GM18499 (cell line): Measurements from ENCODE around the gene UTP4.

ENCODE experiments used
- ATAC-seq: cut with Tn5 transposase; IDR thresholded peaks from one replicate; pipeline ENCODE4 v1.9.1; 2021; ENCODE audit warnings: moderate number of reproducible peaks; ENCODE audit not compliant: insufficient read depth, unreplicated experiment

Gene UTP4

DNA sequence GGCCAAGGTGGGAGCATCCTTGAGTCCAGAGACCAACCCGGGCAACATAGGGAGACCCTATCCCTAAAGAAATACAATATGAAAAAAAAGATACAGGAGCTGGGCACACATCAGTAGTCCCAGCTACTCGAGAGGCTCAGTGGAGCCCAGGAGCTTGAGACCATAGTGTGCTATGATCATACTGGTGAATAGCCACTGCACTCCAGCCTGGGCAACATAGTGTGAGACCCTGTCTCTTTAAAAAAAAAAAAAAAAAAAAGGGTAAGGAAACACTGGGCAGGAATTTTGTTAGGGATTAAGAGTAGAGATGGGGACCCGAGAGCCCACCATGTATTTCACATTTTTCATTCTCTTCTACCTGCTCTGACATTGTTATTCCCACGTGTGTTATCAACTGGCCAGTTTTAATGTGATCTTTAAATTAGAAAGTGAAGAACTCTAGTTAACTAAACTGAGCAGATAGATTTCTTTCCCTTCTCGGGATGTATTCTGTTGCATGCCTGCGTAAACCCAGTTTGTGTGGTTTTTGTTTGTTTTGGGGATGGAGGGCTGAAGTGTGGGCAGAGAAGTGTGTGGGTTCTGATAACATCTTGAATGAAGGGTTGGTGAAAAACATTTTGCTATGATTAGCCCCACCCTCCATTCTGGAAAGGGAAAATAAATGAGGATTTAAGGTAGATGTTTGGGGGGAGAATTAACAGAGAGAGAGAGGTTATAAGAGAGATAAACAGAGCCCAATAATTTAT lies 37.3 kb downstream of the UTP4 start:
- no peak for ATAC-seq

DNA sequence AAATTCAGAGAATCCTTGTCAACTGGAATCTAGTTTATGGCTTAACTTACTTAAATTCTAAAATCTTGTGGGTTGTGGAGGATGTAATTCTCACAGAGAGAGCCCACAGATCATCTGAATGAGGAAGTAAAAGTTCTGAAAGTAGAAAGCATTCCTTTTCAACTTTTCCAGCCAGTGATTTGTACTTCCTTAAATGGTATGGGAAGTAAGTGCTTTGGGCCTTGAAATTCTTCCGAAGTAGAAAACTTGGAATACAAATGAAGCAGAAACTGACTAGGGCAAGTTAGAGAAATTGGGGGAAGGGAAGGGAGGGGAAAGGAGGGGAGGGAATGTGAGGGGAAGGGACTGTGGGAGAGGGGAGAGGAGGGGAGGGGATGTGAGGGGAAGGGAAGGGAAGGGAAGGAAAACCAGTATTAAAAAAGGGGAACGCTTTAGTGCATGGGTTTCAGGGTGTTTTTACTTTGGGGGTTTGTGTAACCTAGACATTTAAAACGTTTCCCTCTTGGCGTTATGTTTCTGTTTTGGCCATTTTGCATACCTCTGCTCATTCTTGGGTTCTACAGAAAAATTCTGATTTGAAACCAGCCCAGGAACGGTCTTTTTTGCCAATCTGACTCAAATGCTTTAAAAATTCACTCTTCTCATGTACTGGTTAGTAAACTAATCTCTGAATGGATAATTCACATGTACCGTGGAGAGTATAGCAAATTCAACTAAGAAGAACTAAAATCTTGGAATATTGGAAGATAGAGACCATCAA lies 39.1 kb downstream of the UTP4 start:
- ATAC-seq, result no peak

DNA sequence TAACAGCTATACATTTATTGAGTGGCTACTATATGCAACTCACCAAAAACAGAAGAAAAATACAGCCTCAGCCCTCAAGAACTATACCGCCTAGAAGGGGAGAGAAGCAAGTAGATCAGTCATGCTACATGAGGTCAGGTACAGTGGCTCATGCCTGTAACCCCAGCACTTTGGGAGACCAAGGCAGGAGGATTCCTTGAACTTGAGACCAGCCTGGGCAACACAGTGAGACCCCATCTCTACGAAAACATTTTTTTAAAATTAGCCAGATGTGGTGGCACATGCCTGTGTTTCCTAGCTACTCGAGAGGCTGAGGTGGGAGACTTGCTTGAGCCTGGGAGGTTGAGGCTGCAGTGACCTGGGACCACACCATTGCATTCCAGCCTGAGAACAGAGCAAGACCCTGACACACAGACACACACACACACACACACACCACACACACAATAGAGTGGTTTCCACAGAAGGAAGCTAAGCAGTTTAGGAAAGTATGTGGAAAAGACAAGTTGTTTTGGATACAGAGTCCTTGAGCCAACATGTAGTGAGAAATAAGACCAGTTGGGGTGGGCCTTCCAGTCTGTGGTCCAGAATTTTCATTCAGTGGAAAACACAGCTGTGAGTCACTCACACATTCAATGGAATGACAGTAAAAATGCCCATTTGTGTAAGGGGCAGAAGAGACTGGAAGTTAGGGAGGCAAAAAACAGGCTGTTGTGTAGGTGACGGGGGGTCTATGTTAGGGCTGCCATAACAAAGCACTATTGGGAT lies 43.8 kb downstream of the UTP4 start:
- ATAC-seq, result no peak

DNA sequence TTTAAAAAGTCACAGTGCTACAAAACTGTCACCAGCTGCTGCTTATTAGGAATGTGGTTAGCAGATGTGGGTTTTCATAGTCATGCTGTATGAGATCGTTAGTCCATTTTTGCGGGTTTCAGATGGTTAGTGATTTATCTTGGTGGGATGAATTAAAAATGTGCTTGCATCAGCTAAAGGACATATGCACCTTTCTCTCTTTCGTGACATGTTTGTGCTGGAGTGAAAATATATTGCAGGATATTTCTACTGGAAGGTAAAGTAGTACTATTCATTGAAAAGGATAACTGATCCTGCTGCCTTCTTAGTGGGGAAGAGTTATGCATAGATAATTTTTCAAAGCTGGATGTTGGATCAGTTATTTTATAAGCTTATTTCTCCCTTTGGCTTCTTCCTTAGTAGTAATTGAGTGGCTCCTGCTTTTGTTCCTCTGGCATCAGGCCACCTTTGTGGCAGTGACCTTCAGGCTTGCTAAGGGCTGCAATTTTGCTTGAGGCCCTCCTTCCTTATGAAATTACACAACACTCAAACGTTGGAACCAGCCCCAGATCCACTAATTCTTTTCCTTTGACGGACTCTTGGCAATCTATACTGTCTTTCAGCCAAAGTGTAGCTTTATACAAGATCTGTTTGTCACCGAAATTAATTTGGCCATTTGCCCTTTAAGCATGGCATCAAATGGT lies 47.0 kb downstream of the UTP4 start:
- no peak for ATAC-seq

DNA sequence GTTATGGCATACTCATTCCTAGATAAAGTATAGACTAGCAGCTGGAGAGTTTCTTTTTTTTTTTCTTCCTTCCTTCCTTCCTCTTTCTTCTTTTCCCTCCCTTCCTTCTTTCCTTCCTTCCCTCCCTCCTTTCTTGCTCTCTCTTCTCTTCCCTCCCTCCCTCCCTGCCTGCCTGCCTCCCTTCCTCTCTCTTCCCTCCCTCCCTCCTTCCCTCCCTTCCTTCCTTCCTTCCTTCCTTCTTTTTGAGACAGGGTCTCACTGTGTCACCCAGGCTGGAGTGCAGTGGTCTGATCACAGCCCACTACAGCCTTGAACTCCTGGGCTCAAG lies 47.5 kb downstream of the UTP4 start:
- ATAC-seq, result no peak

DNA sequence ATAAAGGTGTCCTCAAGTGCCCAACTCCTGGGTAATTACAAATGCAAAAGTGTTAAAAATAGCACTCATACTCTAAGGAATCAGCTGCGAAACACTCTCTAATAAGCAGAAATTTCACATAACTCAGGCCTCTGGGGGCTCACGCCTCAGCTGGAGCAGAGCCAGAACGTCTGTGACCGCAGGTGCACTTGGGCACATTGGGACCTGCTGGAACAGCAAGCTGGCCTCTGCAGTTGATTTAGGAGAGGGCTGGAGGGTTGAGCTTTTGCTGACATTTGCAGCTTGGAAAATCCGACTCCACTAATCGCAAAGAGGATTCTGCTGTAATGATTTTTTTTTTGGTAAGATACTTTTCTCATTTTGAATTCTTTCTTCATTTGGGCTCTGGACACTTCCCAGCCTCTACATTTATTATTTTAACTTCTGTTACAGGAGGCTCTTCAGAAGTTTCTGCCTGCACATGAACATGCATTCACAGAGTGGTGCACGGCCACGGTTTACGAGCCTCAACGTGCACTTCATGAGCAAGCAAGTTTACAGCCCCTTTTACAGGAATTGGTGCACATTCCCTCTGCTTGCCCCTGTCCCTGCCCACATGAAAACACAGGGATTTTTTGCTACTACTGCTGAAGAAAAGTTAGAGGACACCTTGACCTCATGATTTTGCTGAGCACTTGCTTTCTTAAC lies 50.4 kb downstream of the UTP4 start:
- no peak for ATAC-seq

DNA sequence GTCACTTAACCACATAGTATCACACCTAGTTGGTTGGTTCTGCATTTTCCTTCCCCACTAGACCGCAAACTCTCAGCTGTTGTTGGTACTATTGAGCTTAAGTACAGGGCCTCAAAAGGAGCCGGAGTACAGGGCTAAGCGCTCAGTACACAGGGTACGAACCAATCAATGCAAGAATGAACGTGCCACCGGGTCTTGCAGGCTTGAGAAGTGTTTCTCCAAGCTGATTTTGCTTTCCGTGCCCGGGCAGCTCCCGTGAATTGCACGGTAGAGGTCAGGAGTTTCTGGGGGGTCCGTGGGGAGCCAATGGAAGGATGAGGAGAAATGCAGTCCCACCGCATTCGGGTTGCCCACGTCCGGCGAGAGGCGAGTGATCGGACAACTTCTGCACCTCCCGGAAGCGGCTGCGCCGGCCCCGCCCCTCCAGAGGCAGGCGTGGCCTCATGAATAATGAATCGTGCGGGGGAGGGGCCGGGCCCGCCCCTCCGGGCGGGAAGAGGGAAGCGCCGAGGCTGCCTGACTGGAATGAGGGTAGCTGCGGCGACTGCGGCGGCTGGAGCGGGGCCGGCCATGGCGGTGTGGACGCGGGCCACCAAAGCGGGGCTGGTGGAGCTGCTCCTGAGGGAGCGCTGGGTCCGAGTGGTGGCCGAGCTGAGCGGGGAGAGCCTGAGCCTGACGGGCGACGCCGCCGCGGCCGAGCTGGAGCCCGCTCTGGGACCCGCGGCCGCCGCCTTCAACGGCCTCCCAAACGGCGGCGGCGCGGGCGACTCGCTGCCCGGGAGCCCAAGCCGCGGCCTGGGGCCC lies 54.4 kb downstream of the UTP4 start, which contains the start of gene SNTB2:
TSS of gene SNTB2 (plus strand) at position 523 of the 804 bp plus-strand sequence. CDS start at position 526, 3 bp downstream.
- ATAC-seq, result peak; percentile 66

DNA sequence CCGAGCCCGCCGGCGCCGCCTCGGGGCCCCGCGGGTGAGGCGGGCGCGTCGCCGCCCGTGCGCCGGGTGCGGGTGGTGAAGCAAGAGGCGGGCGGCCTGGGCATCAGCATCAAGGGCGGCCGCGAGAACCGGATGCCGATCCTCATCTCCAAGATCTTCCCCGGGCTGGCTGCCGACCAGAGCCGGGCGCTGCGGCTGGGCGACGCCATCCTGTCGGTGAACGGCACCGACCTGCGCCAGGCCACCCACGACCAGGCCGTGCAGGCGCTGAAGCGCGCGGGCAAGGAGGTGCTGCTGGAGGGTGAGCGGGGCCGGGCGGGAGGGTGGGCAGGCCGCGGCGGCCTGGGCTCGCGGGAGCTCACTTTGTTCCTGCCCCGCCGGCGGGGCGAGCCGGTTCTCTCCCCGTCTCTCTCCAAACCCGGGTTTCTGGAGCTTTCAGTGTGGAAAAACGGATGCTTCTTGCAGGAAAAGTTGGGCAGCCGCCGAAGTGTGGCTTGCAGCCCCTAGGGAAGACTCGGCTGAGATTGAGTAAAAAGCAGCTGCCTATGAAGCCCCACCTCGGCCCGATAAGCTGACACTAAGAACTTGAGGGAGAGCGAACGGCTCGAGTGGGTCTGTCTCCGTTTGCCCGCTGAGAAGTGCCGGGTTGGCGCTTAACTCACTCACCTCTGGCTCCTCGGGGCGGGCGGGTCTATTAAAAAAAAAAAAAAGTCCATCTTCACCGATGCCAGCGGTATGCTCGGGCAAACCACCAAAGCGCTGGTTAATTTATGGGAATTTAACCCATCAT lies 55.2 kb downstream of the UTP4 start:
- peak; percentile 12 for ATAC-seq

DNA sequence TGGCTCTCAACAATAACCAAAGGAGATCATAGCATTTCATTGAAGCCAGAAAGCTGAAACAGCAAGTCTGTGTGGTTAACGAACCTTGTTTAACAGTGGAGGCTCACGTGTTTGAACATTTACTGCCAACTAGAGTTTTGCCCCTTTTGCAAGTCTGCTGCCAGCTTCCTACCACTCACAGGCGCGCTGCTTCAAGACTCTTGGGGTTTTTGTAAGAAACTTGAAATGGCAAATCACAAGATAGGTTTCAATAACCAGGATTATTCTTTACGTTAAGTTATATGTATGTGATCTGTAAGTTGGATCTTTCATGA lies 55.7 kb downstream of the UTP4 start:
- no peak for ATAC-seq

DNA sequence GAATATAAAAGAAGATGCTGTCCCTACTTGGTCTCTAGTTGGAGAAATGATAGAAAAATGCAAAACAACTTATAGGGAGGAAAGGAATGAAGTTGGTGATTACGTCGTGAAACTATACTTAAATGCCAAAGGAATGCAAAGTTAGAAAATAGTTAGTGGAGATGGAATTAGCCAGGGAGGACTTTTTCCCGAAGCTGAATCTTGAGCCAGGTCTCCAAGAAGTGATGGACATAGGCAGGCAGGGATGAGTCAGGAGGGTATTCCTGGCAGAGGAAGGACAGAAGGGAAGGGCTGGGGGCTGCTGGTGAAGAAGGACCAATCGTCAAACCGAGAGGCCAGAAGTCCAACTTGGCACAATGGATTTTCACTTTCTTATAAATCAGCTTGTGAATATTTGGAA lies 56.3 kb downstream of the UTP4 start:
- no peak for ATAC-seq

DNA sequence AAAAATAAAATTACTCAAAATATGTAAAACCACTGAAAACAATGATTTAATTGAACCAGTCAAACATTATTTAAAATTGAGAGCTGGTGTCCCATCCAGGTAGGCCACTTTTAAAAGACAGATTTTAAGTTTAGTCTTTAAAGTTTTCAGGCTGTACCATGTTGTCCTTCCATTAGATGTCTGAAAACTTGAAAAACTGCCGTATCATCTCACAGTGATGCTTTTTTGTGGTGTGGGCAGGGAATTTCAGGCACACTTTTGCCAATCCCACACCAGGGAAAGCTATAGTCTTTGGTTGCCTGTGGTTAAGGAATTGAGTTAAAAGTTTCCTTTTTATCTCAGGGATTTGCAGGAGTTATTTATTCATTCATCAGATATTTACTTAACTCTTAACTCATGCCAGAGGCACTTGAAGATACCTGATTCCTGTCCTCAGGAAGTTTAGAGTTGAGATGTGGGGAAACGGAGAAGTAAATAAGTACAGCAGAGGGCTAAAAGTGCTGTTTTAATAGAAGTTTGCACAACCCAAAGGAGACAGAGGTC lies 57.7 kb downstream of the UTP4 start:
- ATAC-seq, result no peak

DNA sequence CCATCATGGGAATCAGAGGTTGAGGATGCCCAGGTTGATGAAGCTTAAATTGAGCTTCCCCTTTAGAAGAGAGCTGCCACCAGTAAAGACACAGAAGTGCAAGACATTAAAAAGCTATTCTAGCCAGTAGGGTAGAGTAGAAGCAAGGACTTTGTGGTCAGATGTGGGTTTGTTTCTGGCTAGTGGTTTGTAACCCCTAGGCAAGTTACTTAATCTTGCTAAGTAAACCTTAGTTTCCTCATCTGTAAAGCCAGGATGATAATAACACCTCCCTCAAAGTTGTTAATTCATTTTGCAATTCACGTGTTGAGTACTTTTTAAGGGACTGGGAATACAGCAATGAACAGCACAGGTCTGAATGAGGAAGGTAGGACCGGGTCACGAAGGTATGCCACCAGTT lies 58.1 kb downstream of the UTP4 start:
- no peak for ATAC-seq

DNA sequence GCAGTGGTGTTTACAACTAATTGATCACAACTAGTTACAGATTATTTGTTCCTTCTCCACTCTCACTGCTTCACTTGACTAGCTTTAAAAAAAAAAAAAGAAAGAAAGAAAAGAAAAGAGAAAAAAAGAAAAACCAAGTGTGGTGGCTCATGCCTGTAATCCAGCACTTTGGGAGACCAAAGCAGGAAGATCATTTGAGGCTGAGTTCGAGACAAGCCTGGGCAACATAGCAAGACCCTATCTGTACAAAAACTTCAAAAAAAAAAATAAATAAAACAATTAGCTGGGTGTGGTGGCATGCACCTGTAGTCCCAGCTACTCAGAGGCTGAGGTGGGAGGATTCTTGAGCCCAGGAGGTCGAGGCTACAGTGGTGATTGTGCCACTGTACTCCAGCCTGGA lies 58.7 kb downstream of the UTP4 start:
- no peak for ATAC-seq

DNA sequence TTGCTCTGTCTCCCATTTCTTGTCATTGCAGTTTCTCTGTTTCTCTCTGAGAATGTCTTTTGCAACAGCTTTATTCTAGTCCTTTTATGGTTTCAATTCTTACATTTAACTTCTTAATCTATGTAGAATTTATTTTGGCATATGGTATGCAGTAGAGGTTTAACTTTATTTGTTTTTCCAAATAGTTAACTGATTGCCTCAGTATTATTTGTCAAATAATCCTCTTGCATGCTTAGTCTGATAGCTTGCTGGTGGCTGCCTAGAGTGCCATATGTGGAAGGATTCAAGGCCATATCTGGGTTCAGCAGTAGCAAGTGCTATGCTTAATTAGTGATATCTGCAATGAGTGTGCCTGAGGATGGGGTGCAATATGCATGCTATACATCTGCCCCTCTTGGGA lies 61.4 kb downstream of the UTP4 start:
- ATAC-seq, result no peak

DNA sequence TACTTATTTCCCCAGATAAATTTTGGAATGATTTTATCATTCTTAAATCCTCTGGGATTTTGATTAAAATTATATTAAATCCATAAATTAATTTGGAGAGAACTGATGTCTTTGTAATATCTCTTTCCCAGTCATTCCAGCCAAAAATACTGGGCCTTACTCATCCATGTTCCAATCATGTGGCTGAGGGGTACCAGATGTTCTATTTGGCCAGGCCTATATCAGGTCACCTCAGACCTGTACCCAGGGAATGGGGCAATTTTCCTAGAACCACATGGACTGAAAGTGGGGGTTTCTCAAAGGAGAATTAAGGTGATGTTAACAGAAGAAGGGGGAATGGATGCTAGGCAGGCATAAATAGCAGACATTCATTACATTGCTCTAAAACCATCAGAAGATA lies 62.0 kb downstream of the UTP4 start:
- ATAC-seq, result no peak

DNA sequence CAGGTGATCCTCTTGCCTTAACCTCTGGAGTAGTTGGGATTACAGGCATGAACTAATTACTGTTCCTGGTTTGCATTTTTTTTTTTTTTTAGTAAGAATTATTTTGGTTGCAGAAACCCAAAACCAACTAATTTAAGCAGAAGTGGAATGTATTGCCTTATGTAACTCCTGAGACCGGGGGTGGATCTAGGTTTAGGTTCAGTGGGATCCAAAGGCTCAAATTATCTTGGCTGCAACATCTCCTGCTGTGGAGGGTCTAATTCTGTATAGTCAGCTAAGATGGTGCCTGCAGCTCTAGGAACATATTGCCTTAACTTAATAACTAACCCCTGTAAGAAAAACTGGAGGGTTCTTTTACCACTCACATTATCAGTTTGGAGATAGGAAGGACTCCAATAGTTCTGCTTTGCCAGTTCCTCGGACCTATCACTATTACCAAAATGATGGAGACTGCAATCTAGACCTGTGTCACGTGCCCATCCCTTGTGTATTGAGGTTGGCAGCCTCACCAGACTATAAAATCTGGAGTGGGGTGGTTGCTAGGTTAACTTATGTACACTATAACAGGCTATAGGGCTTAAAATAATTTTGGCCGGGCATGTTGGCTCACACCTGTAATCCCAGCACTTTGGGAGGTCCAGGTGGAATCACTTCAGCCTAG lies 63.0 kb downstream of the UTP4 start:
- no peak for ATAC-seq

DNA sequence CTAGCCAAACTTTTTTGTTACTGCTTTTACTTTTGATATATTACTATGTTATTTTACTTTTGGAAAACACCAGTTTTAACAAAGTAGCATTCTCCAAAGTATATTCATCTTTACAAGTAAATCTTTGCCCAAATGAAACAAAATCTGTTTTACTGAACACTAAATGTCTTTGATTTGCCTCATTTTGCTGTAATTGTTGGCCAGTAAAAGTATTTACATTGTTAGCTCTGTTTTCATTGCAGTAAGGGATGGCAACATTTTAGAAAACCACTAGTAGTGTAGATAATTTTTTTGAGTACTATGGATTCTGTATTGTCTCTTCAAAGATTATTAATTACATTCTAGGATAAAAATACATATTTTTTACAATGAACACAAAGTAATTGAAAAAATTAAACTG lies 65.1 kb downstream of the UTP4 start:
- ATAC-seq, result no peak

DNA sequence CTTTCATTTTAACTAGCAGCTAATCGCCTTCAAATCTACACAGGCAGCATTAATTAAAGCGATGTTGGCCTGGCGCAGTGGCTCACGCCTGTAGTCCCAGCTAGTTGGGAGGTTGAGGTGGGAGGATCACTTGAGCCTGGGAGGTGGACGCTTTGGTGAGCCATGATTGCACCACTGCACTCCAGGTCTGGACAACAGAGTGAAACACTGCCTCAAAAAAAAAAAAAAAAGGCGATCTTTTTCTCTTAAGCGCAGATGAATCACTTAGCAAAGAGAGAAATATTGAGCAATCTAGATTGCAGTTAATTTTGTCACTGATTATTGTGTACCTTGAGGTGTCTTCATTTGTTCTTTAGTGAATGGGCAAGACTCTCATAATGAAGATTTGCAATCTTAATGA lies 66.9 kb downstream of the UTP4 start:
- no peak for ATAC-seq
